Endothelial cell of umbilical vein (primary cell): ENCODE measurements around the gene KCTD19. TPM values are rescaled to one million over a fixed set of nuclear protein-coding genes. Genes with fewer than 3 reads are reported as not detected.

Source experiments
- BruUV-seq: library from RNA; stranded (reverse); fragments of 400-500 nt; replicated peaks from 2 replicates; lab custom pipeline; 2021; lab: Mats Ljungman, UMichigan
- CTCF ChIA-PET: fragments of 300-600, 350-600 bp; sonication (Branson Sonifier 250); formaldehyde crosslinking; loops from one replicate; lab custom pipeline; 2021; ENCODE audit warnings: antibody characterized with exemption, inconsistent platforms; lab: Charles Lee
- POLR2A ChIA-PET: fragments of 300-600, 350-600 bp; sonication (Branson Sonifier 250); formaldehyde crosslinking; loops from one replicate; lab custom pipeline; 2021; ENCODE audit warnings: antibody characterized with exemption, inconsistent platforms; lab: Charles Lee
- DNase-seq: peaks from one replicate; pipeline ENCODE4 v3.0.0-alpha.2; 2011; ENCODE audit warnings: low read depth, low spot score
- FAIRE-seq: peaks from 2 replicates; lab custom pipeline; 2011; peaks lifted over from hg19 to GRCh38; lab: Jason Lieb, UNC
- H2AFZ ChIP-seq: 2 replicates; pipeline ENCODE4 v1.6.0; 2012; ENCODE audit warnings: low read depth, low read length, control low read depth, inconsistent platforms
- H3K27ac ChIP-seq: 2 replicates; pipeline ENCODE4 v1.5.1; 2011; ENCODE audit warnings: low read depth, mild to moderate bottlenecking, control low read depth, low read length, moderate library complexity; ENCODE audit not compliant: insufficient read depth
- H3K27me3 ChIP-seq, 2 experiments: 2 replicates each; pipeline versions ENCODE4 v1.6.0 to v1.6.1; 2011; ENCODE audit warnings: low read length in 2 of 2, mixed read lengths in 1 of 2; ENCODE audit not compliant: control insufficient read depth in 2 of 2, insufficient read depth in 2 of 2
- H3K36me3 ChIP-seq, 2 experiments: 2 replicates in 1 of 2; 3 replicates in 1 of 2; pipeline ENCODE4 v1.5.1; 2011; ENCODE audit warnings: low read length in 2 of 2, mild to moderate bottlenecking in 1 of 2, moderate library complexity in 1 of 2; ENCODE audit not compliant: control insufficient read depth in 2 of 2, insufficient read depth in 2 of 2; ENCODE audit errors: extremely low read depth in 1 of 2
- H3K4me1 ChIP-seq: 3 replicates; pipeline ENCODE4 v1.5.1; 2011; ENCODE audit warnings: mild to moderate bottlenecking, low read length; ENCODE audit not compliant: control insufficient read depth, insufficient read depth; ENCODE audit errors: extremely low read depth
- H3K4me2 ChIP-seq: 2 replicates; pipeline ENCODE4 v1.6.1; 2011; ENCODE audit warnings: low read length, control low read depth, mixed read lengths; ENCODE audit not compliant: insufficient read depth
- H3K4me3 ChIP-seq, 3 experiments: fragments of 200-600 bp in 1 of 3; sonication (generic), shearing (Covaris generic) in 1 of 3; replicated peaks in 1 of 3; 2 replicates each; pipeline ENCODE4 v1.5.1; 2011 to 2016; ENCODE audit warnings: control low read depth in 3 of 3, low read length in 3 of 3, mild to moderate bottlenecking in 2 of 3, inconsistent platforms in 1 of 3, low read depth in 1 of 3, moderate library complexity in 1 of 3; ENCODE audit not compliant: insufficient read depth in 1 of 3
- H3K79me2 ChIP-seq: 2 replicates; pipeline ENCODE4 v1.6.0; 2012; ENCODE audit warnings: low read length, inconsistent platforms; ENCODE audit not compliant: control insufficient read depth, insufficient read depth
- H3K9ac ChIP-seq: replicated peaks from 2 replicates; pipeline ENCODE3; 2011; ENCODE audit warnings: low read length, control low read depth; ENCODE audit not compliant: insufficient read depth; ENCODE audit errors: extremely low read depth
- H3K9me1 ChIP-seq: replicated peaks from 3 replicates; pipeline ENCODE4 v1.6.0; 2011; ENCODE audit warnings: mild to moderate bottlenecking, low read length; ENCODE audit not compliant: control insufficient read depth, insufficient read depth; ENCODE audit errors: extremely low read depth
- H3K9me3 ChIP-seq: replicated peaks from 2 replicates; pipeline ENCODE4 v1.5.1; 2012; ENCODE audit warnings: low read length, inconsistent platforms; ENCODE audit not compliant: control insufficient read depth, insufficient read depth
- H4K20me1 ChIP-seq: replicated peaks from 2 replicates; pipeline ENCODE3; 2011; ENCODE audit warnings: mild to moderate bottlenecking, low read length; ENCODE audit not compliant: control insufficient read depth, insufficient read depth; ENCODE audit errors: extremely low read depth
- CTCF ChIP-seq, 2 donors: IDR thresholded peaks; 1 replicate in 1 of 2; 2 replicates in 1 of 2; pipeline ENCODE4 v1.5.1; 2011; ENCODE audit warnings: low read length in 2 of 2, mild to moderate bottlenecking in 2 of 2, moderate library complexity in 2 of 2, control low read depth in 1 of 2, inconsistent platforms in 1 of 2, low read depth in 1 of 2; ENCODE audit not compliant: insufficient read depth in 1 of 2; ENCODE audit errors: extremely low read depth in 1 of 2
- EZH2 ChIP-seq: IDR thresholded peaks from 2 replicates; pipeline ENCODE4 v1.6.1; 2012; ENCODE audit warnings: borderline replicate concordance, low read depth, mild to moderate bottlenecking, moderate library complexity, low read length, inconsistent platforms; ENCODE audit not compliant: severe bottlenecking
- FOS ChIP-seq: IDR thresholded peaks from 2 replicates; pipeline ENCODE4 v1.6.1; 2011; ENCODE audit warnings: mild to moderate bottlenecking, low read length, moderate library complexity, borderline replicate concordance; ENCODE audit not compliant: insufficient read depth
- JUN ChIP-seq: IDR thresholded peaks from 2 replicates; pipeline ENCODE4 v1.6.1; 2011; ENCODE audit warnings: borderline replicate concordance, low read depth; ENCODE audit not compliant: insufficient read length, insufficient read depth
- dilution Hi-C: fragments of 300-500 bp; cut with MboI; formaldehyde crosslinking; loops from one replicate; pipeline ENCODE4 v1.15.0; 2019; ENCODE audit warnings: low sequenced_read_pairs; ENCODE audit not compliant: extremely low pct_ligation_motif_present
- intact Hi-C: fragments of 100-400 bp; cut with micrococcal nuclease; formaldehyde crosslinking; loops from one replicate; pipeline ENCODE4 v1.10.0; 2022
- polyA plus RNA-seq, 4 experiments: library from polyadenylated mRNA; depleted of rRNA in 3 of 4; stranded (reverse) in 3 of 4; unstranded in 1 of 4; fragments of >200 nt; gene quantifications; 2 replicates each; pipeline versions ENCODE4 v1.2.1 to v1.2.3, GENCODE V29; 2011 to 2012; ENCODE audit warnings: missing spikeins in 1 of 4
- total RNA-seq: library from RNA; stranded (reverse); gene quantifications from 2 replicates; pipeline ENCODE4 v1.2.3, GENCODE V29; 2021
- TF ChIP-seq, protein P1 (sequence below): IDR thresholded peaks from 2 replicates; pipeline ENCODE4 v1.6.1; 2011; ENCODE audit not compliant: insufficient read depth, insufficient read length

KCTD19 gene
- total and polyA plus RNA-seq, 2 donors (not counting 3 experiments of a cell fraction or from before 2014, with no cell fraction given): 0.21 to 0.44 TPM

DNA sequence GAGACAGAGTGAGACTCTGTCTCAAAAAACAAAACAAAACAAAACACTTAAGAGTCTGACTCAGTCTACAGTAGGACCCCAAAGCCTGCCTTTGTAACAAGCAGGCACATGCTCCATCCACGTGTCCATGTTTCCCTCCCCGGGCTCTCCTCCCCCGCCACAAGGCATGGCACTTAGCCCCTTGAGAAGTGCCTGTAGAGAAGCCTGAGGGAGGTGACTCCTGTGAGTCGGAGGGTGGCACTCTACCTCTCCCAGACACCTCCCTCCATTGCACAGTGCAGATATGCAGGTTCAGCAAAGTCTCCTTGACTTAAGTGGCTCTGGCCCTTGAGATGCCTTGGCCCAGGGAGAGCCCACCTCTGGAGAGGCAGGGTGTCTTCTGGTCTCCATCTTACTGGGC, 86.0 kb downstream of the KCTD19 start:
- peaks cover 7 to 42% of the 10 kb centered on the region in 2 experiments for H3K36me3 ChIP-seq
- H3K4me3 ChIP-seq: no peak overlapping the region
- FAIRE-seq (no peak), DNase-seq (no peak)
- no peak overlapping the region for H3K9ac ChIP-seq
- H2AFZ ChIP-seq: no peak overlapping the region
- H3K9me3 ChIP-seq: no peaks in the 10 kb centered on the region
- CTCF ChIA-PET: interaction anchor here (1.3 kb wide), 2 partner anchors 20 to 159 kb away, joined by 3 to 5 read pairs; no protein-coding TSS in a partner anchor
- BruUV-seq: no TSS peak
- intact Hi-C loops (no loop called here), dilution Hi-C loops (no loop called here)
- no peak overlapping the region for H3K4me2 ChIP-seq
- peak overlapping the region; percentile 44 for H3K27ac ChIP-seq
- POLR2A ChIA-PET: no interaction called here
- H3K79me2 ChIP-seq: peaks cover 44% of the 10 kb centered on the region
- H4K20me1 ChIP-seq: no peaks in the 10 kb centered on the region
- H3K9me1 ChIP-seq: no peaks in the 10 kb centered on the region
- no peaks in the 10 kb centered on the region for H3K27me3 ChIP-seq
- peaks cover 48% of the 10 kb centered on the region for H3K4me1 ChIP-seq
- TF ChIP-seq FOS (no peak), CTCF (IDR thresholded peaks at IDR 0.05; ENCODE audit: extremely low read depth in 1 of 2, insufficient read depth in 1 of 2, low read depth in 1 of 2, low read length in 2 of 2) (no peak), EZH2 (no peak), JUN (no peak)
- TF ChIP-seq, protein P1, sequence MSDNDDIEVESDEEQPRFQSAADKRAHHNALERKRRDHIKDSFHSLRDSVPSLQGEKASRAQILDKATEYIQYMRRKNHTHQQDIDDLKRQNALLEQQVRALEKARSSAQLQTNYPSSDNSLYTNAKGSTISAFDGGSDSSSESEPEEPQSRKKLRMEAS: no peak

Other genes starting within 250 kb of the KCTD19 start
- gene PHAF1, start 216.8 kb downstream of the KCTD19 start, total RNA-seq: 16.1 and 18.5 TPM in 2 replicates
- gene PHAF1, start 216.8 kb downstream of the KCTD19 start, polyA plus RNA-seq: 21.1 and 21.9 TPM in 2 replicates
- 1.6 and 4.0 TPM in 2 replicates for gene B3GNT9, start 175.7 kb downstream of the KCTD19 start, total RNA-seq
- gene B3GNT9, start 175.7 kb downstream of the KCTD19 start, polyA plus RNA-seq: 6.4 and 6.8 TPM in 2 replicates
- 15.2 and 17.4 TPM in 2 replicates for gene TRADD, start 166.8 kb downstream of the KCTD19 start, total RNA-seq
- 22.6 and 23.3 TPM in 2 replicates for gene TRADD, start 166.8 kb downstream of the KCTD19 start, polyA plus RNA-seq
- 5.4 and 7.0 TPM in 2 replicates for gene FBXL8, start 166.8 kb downstream of the KCTD19 start, total RNA-seq
- gene FBXL8, start 166.8 kb downstream of the KCTD19 start, polyA plus RNA-seq: 7.4 and 12.8 TPM in 2 replicates
- 4.7 and 5.5 TPM in 2 replicates for gene HSF4, start 162.0 kb downstream of the KCTD19 start, total RNA-seq
- gene HSF4, start 162.0 kb downstream of the KCTD19 start, polyA plus RNA-seq: 4.8 and 7.9 TPM in 2 replicates
- gene NOL3, start 156.2 kb downstream of the KCTD19 start, total RNA-seq: 14.4 and 19.4 TPM in 2 replicates
- 16.0 and 19.2 TPM in 2 replicates for gene NOL3, start 156.2 kb downstream of the KCTD19 start, polyA plus RNA-seq
- 45.8 and 53.3 TPM in 2 replicates for gene MATCAP1, start 142.8 kb downstream of the KCTD19 start, total RNA-seq
- 44.5 and 49.0 TPM in 2 replicates for gene MATCAP1, start 142.8 kb downstream of the KCTD19 start, polyA plus RNA-seq
- gene EXOC3L1, start 136.6 kb downstream of the KCTD19 start, total RNA-seq: 10.8 and 19.4 TPM in 2 replicates
- 10.2 and 11.6 TPM in 2 replicates for gene EXOC3L1, start 136.6 kb downstream of the KCTD19 start, polyA plus RNA-seq
- 110 and 112 TPM in 2 replicates for gene E2F4, start 134.6 kb downstream of the KCTD19 start, total RNA-seq
- gene E2F4, start 134.6 kb downstream of the KCTD19 start, polyA plus RNA-seq: 168 and 199 TPM in 2 replicates
- gene ELMO3, start 127.6 kb downstream of the KCTD19 start, total RNA-seq: 4.3 and 5.7 TPM in 2 replicates
- 3.9 and 4.1 TPM in 2 replicates for gene ELMO3, start 127.6 kb downstream of the KCTD19 start, polyA plus RNA-seq
- gene TMEM208, start 99.6 kb downstream of the KCTD19 start, total RNA-seq: 35.3 and 36.3 TPM in 2 replicates
- 94.0 and 98.4 TPM in 2 replicates for gene TMEM208, start 99.6 kb downstream of the KCTD19 start, polyA plus RNA-seq
- 104 and 124 TPM in 2 replicates for gene FHOD1, start 79.3 kb downstream of the KCTD19 start, total RNA-seq
- 63.6 and 78.6 TPM in 2 replicates for gene FHOD1, start 79.3 kb downstream of the KCTD19 start, polyA plus RNA-seq
- 2.8 and 4.2 TPM in 2 replicates for gene SLC9A5, start 77.8 kb downstream of the KCTD19 start, total RNA-seq
- gene SLC9A5, start 77.8 kb downstream of the KCTD19 start, polyA plus RNA-seq: 2.7 and 3.2 TPM in 2 replicates
- gene PLEKHG4, start 47.2 kb downstream of the KCTD19 start, total RNA-seq: 23.9 and 26.6 TPM in 2 replicates
- 34.8 and 35.6 TPM in 2 replicates for gene PLEKHG4, start 47.2 kb downstream of the KCTD19 start, polyA plus RNA-seq
- 2.0 and 2.4 TPM in 2 replicates for gene LRRC36, start 74 bp upstream of the KCTD19 start, total RNA-seq
- 0.30 and 0.37 TPM in 2 replicates for gene LRRC36, start 74 bp upstream of the KCTD19 start, polyA plus RNA-seq
- gene TPPP3, start 66.8 kb upstream of the KCTD19 start, total RNA-seq: 1.3 and 2.0 TPM in 2 replicates
- gene TPPP3, start 66.8 kb upstream of the KCTD19 start, polyA plus RNA-seq: 0.33 and 0.91 TPM in 2 replicates
- gene ZDHHC1, start 89.7 kb upstream of the KCTD19 start, total RNA-seq: 12.9 and 14.4 TPM in 2 replicates
- gene ZDHHC1, start 89.7 kb upstream of the KCTD19 start, polyA plus RNA-seq: 11.4 and 14.1 TPM in 2 replicates
- not detected in 2 replicates for gene HSD11B2, start 104.4 kb upstream of the KCTD19 start, total RNA-seq
- gene HSD11B2, start 104.4 kb upstream of the KCTD19 start, polyA plus RNA-seq: 0.10 and 0.16 TPM in 2 replicates
- 77.1 and 82.8 TPM in 2 replicates for gene ATP6V0D1, start 154.4 kb upstream of the KCTD19 start, total RNA-seq
- gene ATP6V0D1, start 154.4 kb upstream of the KCTD19 start, polyA plus RNA-seq: 232 and 254 TPM in 2 replicates
- gene AGRP, start 156.8 kb upstream of the KCTD19 start, total RNA-seq: not detected in 2 replicates
- not detected in 2 replicates for gene AGRP, start 156.8 kb upstream of the KCTD19 start, polyA plus RNA-seq
- gene RIPOR1, start 202.1 kb upstream of the KCTD19 start, total RNA-seq: 137 and 144 TPM in 2 replicates
- 41.6 and 45.3 TPM in 2 replicates for gene RIPOR1, start 202.1 kb upstream of the KCTD19 start, polyA plus RNA-seq
- 40.0 and 40.7 TPM in 2 replicates for gene CTCF, start 235.8 kb upstream of the KCTD19 start, total RNA-seq
- gene CTCF, start 235.8 kb upstream of the KCTD19 start, polyA plus RNA-seq: 16.9 and 20.7 TPM in 2 replicates